K562 (cell line): ENCODE data around the gene TELO2.

Experiments used
- ADNP ChIP-seq: fragments of 200-800 bp; sonication (Bioruptor generic); IDR thresholded peaks from 2 replicates; pipeline ENCODE4 v1.6.1; 2016; ENCODE audit warnings: missing genetic modification characterization, missing compliant biosample characterization
- GTF2F1 ChIP-seq: IDR thresholded peaks from 2 replicates; pipeline ENCODE4 v1.6.1; 2011; ENCODE audit warnings: low read depth, low read length, improper control_type of control experiment
- HNRNPUL1 ChIP-seq: fragments of 200-400 bp; formaldehyde crosslinking; IDR thresholded peaks from 2 replicates; pipeline ENCODE4 v1.6.1; 2017; ENCODE audit warnings: low read length
- JUNB ChIP-seq: fragments of 450-650 bp; formaldehyde crosslinking; conservative IDR thresholded peaks from 2 replicates; pipeline ENCODE4 v1.4.0; 2020; ENCODE audit warnings: mild to moderate bottlenecking
- MECOM ChIP-seq: fragments of 250-450 bp; sonication (Bioruptor Pico); IDR thresholded peaks from 2 replicates; pipeline ENCODE4 v1.8.0; 2022; ENCODE audit warnings: inconsistent platforms
- POLR2A ChIP-seq: fragments of 450-650 bp; conservative IDR thresholded peaks from 2 replicates; pipeline ENCODE4 v1.6.1; 2016
- PRPF4 ChIP-seq: fragments of 200-400 bp; formaldehyde crosslinking; IDR thresholded peaks from one replicate; pipeline ENCODE4 v1.6.1; 2017; ENCODE audit warnings: low read length, low read depth, mild to moderate bottlenecking; ENCODE audit not compliant: insufficient read depth, poor library complexity, severe bottlenecking
- RBM17 ChIP-seq: fragments of 200-400 bp; formaldehyde crosslinking; IDR thresholded peaks from 2 replicates; pipeline ENCODE4 v1.6.1; 2017; ENCODE audit warnings: low read depth, mild to moderate bottlenecking, low read length, borderline replicate concordance
- RCOR1 ChIP-seq, 2 experiments: IDR thresholded peaks; 2 replicates each; pipeline ENCODE4 v1.6.1; 2012; ENCODE audit warnings: low read depth in 2 of 2, low read length in 2 of 2, borderline replicate concordance in 1 of 2, improper control_type of control experiment in 1 of 2
- SP1 ChIP-seq: sonication (generic); formaldehyde crosslinking; IDR thresholded peaks from 2 replicates; pipeline ENCODE4 v1.8.1; 2022; ENCODE audit warnings: mild to moderate bottlenecking, missing genetic modification reagents
- SPI1 ChIP-seq: IDR thresholded peaks from 2 replicates; pipeline ENCODE4 v1.6.1; 2011; ENCODE audit warnings: low read depth, low read length, control low read depth, borderline replicate concordance
- TF ChIP-seq, protein P1 (sequence below), 3 experiments: IDR thresholded peaks in 2 of 3; conservative IDR thresholded peaks in 1 of 3; 2 replicates each; pipeline ENCODE4 v1.5.1; 2011 to 2012; ENCODE audit warnings: low read length in 3 of 3, mild to moderate bottlenecking in 3 of 3, control low read depth in 2 of 3, improper control_type of control experiment in 1 of 3, inconsistent platforms in 1 of 3, low read depth in 1 of 3, mixed read lengths in 1 of 3, moderate library complexity in 1 of 3; ENCODE audit not compliant: insufficient read depth in 2 of 3
- TF ChIP-seq, protein P2 (sequence below): fragments of 250-450 bp; sonication (Bioruptor Pico); IDR thresholded peaks from 2 replicates; pipeline ENCODE4 v1.8.0; 2021; ENCODE audit warnings: moderate library complexity, mild to moderate bottlenecking, inconsistent platforms

DNA sequence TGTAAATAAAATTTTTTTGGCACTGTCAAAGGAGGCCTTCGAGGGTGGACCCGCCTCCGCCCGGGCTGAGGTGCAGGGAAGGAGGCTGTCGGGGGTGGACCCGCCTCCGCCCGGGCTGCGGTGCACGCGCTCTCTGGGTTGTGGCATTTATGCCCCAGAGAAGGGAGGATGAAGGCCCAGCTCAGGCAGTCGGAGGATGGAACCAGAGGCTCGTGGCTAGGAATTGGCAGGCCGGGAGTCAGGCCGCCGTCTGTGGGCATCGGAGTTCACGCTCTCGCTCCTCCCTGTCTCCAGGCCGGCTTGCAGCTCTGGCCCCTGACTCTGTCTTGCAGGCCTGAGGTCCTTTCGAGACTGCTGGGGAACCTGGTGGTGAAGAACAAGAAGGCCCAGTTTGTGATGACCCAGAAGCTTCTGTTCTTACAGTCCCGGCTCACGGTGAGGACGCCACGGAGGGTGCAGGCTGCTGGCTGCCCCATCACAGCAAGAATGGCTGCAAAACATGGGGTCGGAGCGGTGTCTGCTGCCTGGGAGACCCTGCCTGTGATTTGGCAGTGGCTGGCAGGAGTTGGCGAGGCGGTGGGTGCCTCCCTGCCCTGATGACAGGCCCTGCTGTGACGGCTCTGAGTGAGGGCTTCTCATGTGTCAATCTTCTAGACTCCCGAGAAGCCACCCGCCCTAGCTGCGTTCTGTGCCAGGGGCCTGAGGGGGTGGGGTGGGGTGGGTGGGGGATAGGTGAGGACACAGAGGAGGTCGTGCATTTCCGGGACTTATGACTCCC, 5.9 kb downstream of the TELO2 start:
- TF ChIP-seq RCOR1 (IDR thresholded peaks at IDR 0.05; ENCODE audit: borderline replicate concordance in 1 of 2, low read depth in 2 of 2, low read length in 2 of 2) (no peak), POLR2A (no peak), ADNP (tag) (no peak), PRPF4 (no peak), SP1 (CRISPR knock-in tag) (no peak), MECOM (CRISPR knock-in tag) (no peak), JUNB (CRISPR knock-in tag) (no peak), SPI1 (no peak), RBM17 (no peak), GTF2F1 (no peak), HNRNPUL1 (no peak)
- TF ChIP-seq, protein P1, sequence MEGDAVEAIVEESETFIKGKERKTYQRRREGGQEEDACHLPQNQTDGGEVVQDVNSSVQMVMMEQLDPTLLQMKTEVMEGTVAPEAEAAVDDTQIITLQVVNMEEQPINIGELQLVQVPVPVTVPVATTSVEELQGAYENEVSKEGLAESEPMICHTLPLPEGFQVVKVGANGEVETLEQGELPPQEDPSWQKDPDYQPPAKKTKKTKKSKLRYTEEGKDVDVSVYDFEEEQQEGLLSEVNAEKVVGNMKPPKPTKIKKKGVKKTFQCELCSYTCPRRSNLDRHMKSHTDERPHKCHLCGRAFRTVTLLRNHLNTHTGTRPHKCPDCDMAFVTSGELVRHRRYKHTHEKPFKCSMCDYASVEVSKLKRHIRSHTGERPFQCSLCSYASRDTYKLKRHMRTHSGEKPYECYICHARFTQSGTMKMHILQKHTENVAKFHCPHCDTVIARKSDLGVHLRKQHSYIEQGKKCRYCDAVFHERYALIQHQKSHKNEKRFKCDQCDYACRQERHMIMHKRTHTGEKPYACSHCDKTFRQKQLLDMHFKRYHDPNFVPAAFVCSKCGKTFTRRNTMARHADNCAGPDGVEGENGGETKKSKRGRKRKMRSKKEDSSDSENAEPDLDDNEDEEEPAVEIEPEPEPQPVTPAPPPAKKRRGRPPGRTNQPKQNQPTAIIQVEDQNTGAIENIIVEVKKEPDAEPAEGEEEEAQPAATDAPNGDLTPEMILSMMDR (IDR thresholded peaks at IDR 0.05 in 2 of 3, conservative IDR thresholded peaks at IDR 0.05 in 1 of 3; ENCODE audit: insufficient read depth in 2 of 3, low read depth in 1 of 3, low read length in 3 of 3), result no peak
- TF ChIP-seq, protein P2, sequence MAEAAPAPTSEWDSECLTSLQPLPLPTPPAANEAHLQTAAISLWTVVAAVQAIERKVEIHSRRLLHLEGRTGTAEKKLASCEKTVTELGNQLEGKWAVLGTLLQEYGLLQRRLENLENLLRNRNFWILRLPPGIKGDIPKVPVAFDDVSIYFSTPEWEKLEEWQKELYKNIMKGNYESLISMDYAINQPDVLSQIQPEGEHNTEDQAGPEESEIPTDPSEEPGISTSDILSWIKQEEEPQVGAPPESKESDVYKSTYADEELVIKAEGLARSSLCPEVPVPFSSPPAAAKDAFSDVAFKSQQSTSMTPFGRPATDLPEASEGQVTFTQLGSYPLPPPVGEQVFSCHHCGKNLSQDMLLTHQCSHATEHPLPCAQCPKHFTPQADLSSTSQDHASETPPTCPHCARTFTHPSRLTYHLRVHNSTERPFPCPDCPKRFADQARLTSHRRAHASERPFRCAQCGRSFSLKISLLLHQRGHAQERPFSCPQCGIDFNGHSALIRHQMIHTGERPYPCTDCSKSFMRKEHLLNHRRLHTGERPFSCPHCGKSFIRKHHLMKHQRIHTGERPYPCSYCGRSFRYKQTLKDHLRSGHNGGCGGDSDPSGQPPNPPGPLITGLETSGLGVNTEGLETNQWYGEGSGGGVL (CRISPR knock-in tag), result no peak
